Adrenal gland (tissue), 12 donors: ENCODE results near the gene NSD1. TPM values are rescaled to one million over a fixed set of nuclear protein-coding genes. Genes with fewer than 3 reads are reported as not detected.

Experiments
- DNase-seq, 7 donors: peaks; one replicate each; pipeline ENCODE4 v3.0.0-alpha.2; 2019 to 2020
- H3K27ac ChIP-seq, 5 donors: fragments of 200-600 bp; sonication (generic) in 4 of 5; 1 replicate in 3 of 5; 2 replicates in 2 of 5; pipeline versions ENCODE4 v1.5.1 to v1.8.0; 2016 to 2020; ENCODE audit warnings: mild to moderate bottlenecking in 1 of 5
- H3K27me3 ChIP-seq: fragments of 200-600 bp; 2 replicates; pipeline ENCODE4 v1.8.0; 2021
- H3K36me3 ChIP-seq, 2 donors: fragments of 200-600 bp; replicated peaks in 1 of 2; 1 replicate in 1 of 2; 2 replicates in 1 of 2; pipeline versions ENCODE4 v1.5.1 to v1.8.0; 2018 to 2022
- H3K4me1 ChIP-seq, 2 donors: fragments of 200-600 bp; replicated peaks in 1 of 2; 1 replicate in 1 of 2; 2 replicates in 1 of 2; pipeline versions ENCODE4 v1.5.1 to v1.8.0; 2018 to 2021
- H3K4me3 ChIP-seq, 4 donors: fragments of 200-600 bp; sonication (generic) in 3 of 4; one replicate each; pipeline ENCODE4 v1.5.1; 2016 to 2018
- H3K9me3 ChIP-seq, 3 donors: fragments of 200-600 bp; sonication (generic) in 1 of 3; replicated peaks in 1 of 3; 1 replicate in 2 of 3; 2 replicates in 1 of 3; pipeline versions ENCODE4 v1.5.1 to v1.8.0; 2016 to 2021
- CTCF ChIP-seq, 6 experiments: fragments of 450-650 bp in 4 of 6; fragments of 200-600 bp in 2 of 6; sonication (generic) in 1 of 6; IDR thresholded peaks; 1 replicate in 5 of 6; 2 replicates in 1 of 6; pipeline versions ENCODE4 v1.5.1 to v1.8.0; 2016 to 2021; ENCODE audit warnings: antibody characterized with exemption in 6 of 6, mild to moderate bottlenecking in 2 of 6, moderate library complexity in 1 of 6
- POLR2A ChIP-seq, 2 donors: fragments of 450-650 bp; IDR thresholded peaks; one replicate each; pipeline ENCODE4 v1.6.1; 2017; ENCODE audit warnings: antibody characterized with exemption in 2 of 2, mild to moderate bottlenecking in 2 of 2, moderate library complexity in 1 of 2
- WGBS, 4 donors: extraction: QIAGEN DNeasy Blood & Tissue Kit in 2 of 4; methylation state at CpG; one replicate each; pipeline versions ENCODE4 v1.1.5 to v1.1.7; 2013 to 2017; 5-methylcytosine and 5-hydroxymethylcytosine counted together
- intact Hi-C, 2 donors: fragments of 100-400 bp; cut with DNase I; formaldehyde crosslinking; loops; one replicate each; pipeline versions ENCODE4 v1.14.1 to v1.15.0; 2022 to 2023
- polyA plus RNA-seq, 3 donors: library from polyadenylated mRNA; stranded (reverse); fragments of 200-250 nt in 2 of 3; fragments of 350-450 nt in 1 of 3; fragmentation: Illumina TruSeq in 1 of 3; extraction: RNeasy Lipid Tissue Mini Kit (QIAGEN cat#74804) in 1 of 3; gene quantifications; one replicate each; pipeline ENCODE4 v1.2.3, GENCODE V29; 2013 to 2014
- total RNA-seq, 9 donors: library from RNA; depleted of rRNA in 4 of 9; stranded (reverse); fragments of >200 nt in 4 of 9; fragments of 120-200 nt in 1 of 9; fragmentation: NEBNext Ultra II Directional in 1 of 9; extraction: Animal tissue kit (Norgen Biotek cat#: 25700) in 1 of 9; gene quantifications; one replicate each; pipeline versions ENCODE4 v1.1.0 to v1.2.4, GENCODE V29; 2013 to 2023
- donor health status: healthy with polysubstance abuse.
- donor health status: Bipolar disorder and iron deficiency.
- donor health status: DM: yes; HTN: yes; CAD: no.
- donor health status: DM: no; HTN: no; CAD: no.
- donor health status: DM: no; HTN: no; CAD: no.
- donor health status: DM: yes; HTN: yes; CAD: no.

NSD1 gene
- total and polyA plus RNA-seq, 12 donors, result 6.4 to 73.9 (median 44.3) TPM

GRCh38 chr5:177134697-177135225 is 1.2 kb downstream of the NSD1 start:
- intact Hi-C loops, result loop anchor here in 1 of 2 donors (10.0 kb wide), 1 partner anchor 170 kb away; the partner anchor contains the start of genes PRELID1 and RAB24
- Histone ChIP-seq H3K9me3 (no peaks in the 10 kb centered on the region), H3K27me3 (no peaks in the 10 kb centered on the region), H3K4me3 (peak overlapping the region in 2 of 4 donors; percentile 60 to 73), H3K27ac (peak overlapping the region; percentile 39 to 95 (median 89)), H3K36me3 (peaks cover 0 to 20% of the 10 kb centered on the region in 2 donors), H3K4me1 (peaks cover 33 to 57% of the 10 kb centered on the region in 2 donors)
- WGBS, 4 donors, result 11 to 18% (median 11%) methylated on average over 8 to 13 of the region's 13 CpGs
- DNase-seq, result peak in 2 of 7 donors; percentile 10 to 24
- TF ChIP-seq POLR2A (IDR thresholded peaks at IDR 0.05) (no peak), CTCF (IDR thresholded peaks at IDR 0.05) (no peak)

- DNase-seq, result no peak
- intact Hi-C loops, result loop anchor here in 1 of 2 donors (10.0 kb wide), 1 partner anchor 134 kb away; no protein-coding TSS in a partner anchor
- TF ChIP-seq CTCF (IDR thresholded peaks at IDR 0.05) (no peak), POLR2A (IDR thresholded peaks at IDR 0.05) (no peak)
- Histone ChIP-seq H3K36me3 (peaks cover 0 to 45% of the 10 kb centered on the region in 2 donors), H3K9me3 (no peaks in the 10 kb centered on the region), H3K4me1 (peaks cover 20 to 76% of the 10 kb centered on the region in 2 donors), H3K27me3 (no peaks in the 10 kb centered on the region), H3K27ac (no peak overlapping the region), H3K4me3 (no peak overlapping the region)
- WGBS, 4 donors, result 73 to 87% (median 79%) methylated on average over 2 of the region's 2 CpGs
Measured at GRCh38 chr5:177140312-177140711, 6.7 kb downstream of the NSD1 start.

GRCh38 chr5:177141496-177141895 is 7.9 kb downstream of the NSD1 start:
- Histone ChIP-seq H3K4me3 (no peak overlapping the region), H3K27ac (no peak overlapping the region), H3K27me3 (no peaks in the 10 kb centered on the region), H3K36me3 (peaks cover 0 to 46% of the 10 kb centered on the region in 2 donors), H3K4me1 (peaks cover 16 to 64% of the 10 kb centered on the region in 2 donors), H3K9me3 (no peaks in the 10 kb centered on the region)
- 76 to 87% (median 81%) methylated on average over 3 of the region's 3 CpGs for WGBS, 4 donors
- TF ChIP-seq CTCF (IDR thresholded peaks at IDR 0.05) (no peak), POLR2A (IDR thresholded peaks at IDR 0.05) (no peak)
- intact Hi-C loops, result loop anchor here in 1 of 2 donors (10.0 kb wide), 1 partner anchor 133 kb away; no protein-coding TSS in a partner anchor
- no peak for DNase-seq

GRCh38 chr5:177142098-177142611 is 8.6 kb downstream of the NSD1 start:
- no peak overlapping the region for H3K4me3 ChIP-seq
- TF ChIP-seq CTCF (IDR thresholded peaks at IDR 0.05), result no peak
- no peak for TF ChIP-seq POLR2A (IDR thresholded peaks at IDR 0.05)
- peaks cover 0 to 53% of the 10 kb centered on the region in 2 donors for H3K36me3 ChIP-seq
- H3K27ac ChIP-seq, result no peak overlapping the region
- intact Hi-C loops, result loop anchor here in 1 of 2 donors (10.0 kb wide), 1 partner anchor 133 kb away; no protein-coding TSS in a partner anchor
- H3K9me3 ChIP-seq, result no peaks in the 10 kb centered on the region
- no peaks in the 10 kb centered on the region for H3K27me3 ChIP-seq
- H3K4me1 ChIP-seq, result peaks cover 9 to 57% of the 10 kb centered on the region in 2 donors
- 80 to 89% (median 82%) methylated on average over 2 of the region's 2 CpGs for WGBS, 4 donors
- no peak for DNase-seq
